K562 (cell line): Measurements from ENCODE around the gene CARS2. TPM values are rescaled to one million over a fixed set of nuclear protein-coding genes. Genes with fewer than 3 reads are reported as not detected.

Source experiments
- ARID3B ChIP-seq: fragments of 250-450 bp; sonication (Bioruptor Pico); IDR thresholded peaks from 2 replicates; pipeline ENCODE4 v1.4.0; 2020; ENCODE audit warnings: borderline replicate concordance
- HCFC1 ChIP-seq: IDR thresholded peaks from 2 replicates; pipeline ENCODE4 v1.6.1; 2012; ENCODE audit warnings: low read depth, low read length, improper control_type of control experiment
- RB1 ChIP-seq: fragments of 450-650 bp; IDR thresholded peaks from 2 replicates; pipeline ENCODE4 v1.6.1; 2017; ENCODE audit warnings: low read depth, mild to moderate bottlenecking
- TRIM25 ChIP-seq: fragments of 450-650 bp; IDR thresholded peaks from 2 replicates; pipeline ENCODE4 v1.7.0; 2016; ENCODE audit warnings: borderline replicate concordance
- ZBTB1 ChIP-seq: sonication (generic); formaldehyde crosslinking; IDR thresholded peaks from 2 replicates; pipeline ENCODE4 v1.8.1; 2023; ENCODE audit warnings: missing genetic modification reagents, low read depth, mild to moderate bottlenecking, borderline replicate concordance
- ZNF316 ChIP-seq: fragments of 450-650 bp; IDR thresholded peaks from 2 replicates; pipeline ENCODE4 v1.6.1; 2016
- polyA plus RNA-seq, 8 experiments: library from polyadenylated mRNA; depleted of rRNA in 4 of 8; stranded (reverse) in 5 of 8; unstranded in 3 of 8; fragments of >200 nt; fragmentation: Nextera tagmentation in 2 of 8; fragmentation: Illumina TruSeq in 1 of 8; extraction: Ambion mirVana in 2 of 8; extraction: Trizol in 1 of 8; gene quantifications; 2 replicates each; pipeline versions ENCODE4 v1.2.1 to v1.2.3, GENCODE V29; 2011 to 2014; ENCODE audit warnings: inconsistent platforms in 1 of 8, missing spikeins in 1 of 8
- total RNA-seq, 7 experiments: library from RNA; depleted of rRNA in 6 of 7; stranded (reverse); fragments of >200 nt in 6 of 7; fragmentation: Illumina TruSeq in 2 of 7; extraction: Trizol in 2 of 7; gene quantifications; 2 replicates each; pipeline versions ENCODE4 v1.2.1 to v1.2.3, GENCODE V29; 2011 to 2021; ENCODE audit warnings: low replicate concordance in 1 of 7
- TF ChIP-seq, protein P1 (sequence below): sonication (generic); formaldehyde crosslinking; IDR thresholded peaks from 2 replicates; pipeline ENCODE4 v1.8.0; 2023; ENCODE audit warnings: mild to moderate bottlenecking, missing genetic modification reagents

The CARS2 gene
- total and polyA plus RNA-seq, 9 of the 15 experiments (the other 6 are each of a cell fraction or from before 2014, with no cell fraction given), result 1.7 to 37.4 (median 30.5) TPM

DNA sequence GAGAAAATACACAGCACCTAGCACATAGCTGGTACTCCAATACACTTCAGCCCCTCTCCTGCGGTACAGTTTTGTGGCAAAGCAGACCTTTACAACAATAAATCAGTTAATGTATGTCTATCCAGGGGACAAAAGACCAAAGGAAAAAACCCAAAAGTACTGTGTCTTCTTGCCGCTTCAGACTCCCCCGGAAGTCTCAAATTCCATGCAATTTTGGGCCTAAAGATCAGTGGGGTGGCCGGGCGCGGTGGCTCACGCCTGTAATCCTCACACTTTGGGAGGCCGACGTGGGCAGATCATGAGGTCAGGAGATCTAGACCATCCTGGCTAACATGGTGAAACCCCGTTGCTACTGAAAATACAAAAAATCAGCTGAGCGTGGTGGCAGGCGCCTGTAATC, 16.2 kb downstream of the CARS2 start (continued):
- TF ChIP-seq, protein P1, sequence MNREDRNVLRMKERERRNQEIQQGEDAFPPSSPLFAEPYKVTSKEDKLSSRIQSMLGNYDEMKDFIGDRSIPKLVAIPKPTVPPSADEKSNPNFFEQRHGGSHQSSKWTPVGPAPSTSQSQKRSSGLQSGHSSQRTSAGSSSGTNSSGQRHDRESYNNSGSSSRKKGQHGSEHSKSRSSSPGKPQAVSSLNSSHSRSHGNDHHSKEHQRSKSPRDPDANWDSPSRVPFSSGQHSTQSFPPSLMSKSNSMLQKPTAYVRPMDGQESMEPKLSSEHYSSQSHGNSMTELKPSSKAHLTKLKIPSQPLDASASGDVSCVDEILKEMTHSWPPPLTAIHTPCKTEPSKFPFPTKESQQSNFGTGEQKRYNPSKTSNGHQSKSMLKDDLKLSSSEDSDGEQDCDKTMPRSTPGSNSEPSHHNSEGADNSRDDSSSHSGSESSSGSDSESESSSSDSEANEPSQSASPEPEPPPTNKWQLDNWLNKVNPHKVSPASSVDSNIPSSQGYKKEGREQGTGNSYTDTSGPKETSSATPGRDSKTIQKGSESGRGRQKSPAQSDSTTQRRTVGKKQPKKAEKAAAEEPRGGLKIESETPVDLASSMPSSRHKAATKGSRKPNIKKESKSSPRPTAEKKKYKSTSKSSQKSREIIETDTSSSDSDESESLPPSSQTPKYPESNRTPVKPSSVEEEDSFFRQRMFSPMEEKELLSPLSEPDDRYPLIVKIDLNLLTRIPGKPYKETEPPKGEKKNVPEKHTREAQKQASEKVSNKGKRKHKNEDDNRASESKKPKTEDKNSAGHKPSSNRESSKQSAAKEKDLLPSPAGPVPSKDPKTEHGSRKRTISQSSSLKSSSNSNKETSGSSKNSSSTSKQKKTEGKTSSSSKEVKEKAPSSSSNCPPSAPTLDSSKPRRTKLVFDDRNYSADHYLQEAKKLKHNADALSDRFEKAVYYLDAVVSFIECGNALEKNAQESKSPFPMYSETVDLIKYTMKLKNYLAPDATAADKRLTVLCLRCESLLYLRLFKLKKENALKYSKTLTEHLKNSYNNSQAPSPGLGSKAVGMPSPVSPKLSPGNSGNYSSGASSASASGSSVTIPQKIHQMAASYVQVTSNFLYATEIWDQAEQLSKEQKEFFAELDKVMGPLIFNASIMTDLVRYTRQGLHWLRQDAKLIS (CRISPR knock-in tag), result no peak
- TF ChIP-seq RB1 (no peak), TRIM25 (no peak), ZBTB1 (no peak), ARID3B (CRISPR knock-in tag) (no peak), ZNF316 (no peak), HCFC1 (no peak)
